ENCODE data around the gene SPAG16. TPM values are rescaled to one million over a fixed set of nuclear protein-coding genes. Genes with fewer than 3 reads are reported as not detected.

Gene SPAG16
- total RNA-seq, 1 experiment from 2014 or later: 0.30 TPM

DNA sequence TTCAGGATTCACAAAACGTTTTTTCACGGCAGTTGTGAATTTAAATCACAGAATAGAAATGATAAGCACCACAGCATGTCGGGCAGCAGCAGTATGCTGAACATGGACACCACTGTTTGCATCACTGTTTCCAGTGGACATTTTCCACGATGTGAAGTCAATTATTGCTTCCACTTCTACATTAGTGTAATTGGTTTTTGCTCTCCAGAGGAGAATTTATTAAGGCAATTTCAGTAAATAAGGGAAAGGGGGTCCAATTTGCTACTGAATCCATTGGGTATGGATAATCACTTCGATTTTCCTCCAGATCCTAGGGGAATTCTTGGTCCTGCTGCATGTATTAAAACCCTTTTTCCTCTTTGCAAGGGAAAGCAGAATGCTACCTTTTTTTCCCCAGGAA lies 1096.4 kb downstream of the SPAG16 start:
- Histone ChIP-seq H2AFZ (ENCODE audit: low read depth, low read length, poor library complexity, severe bottlenecking) (no peak overlapping the region), H3K27ac (ENCODE audit: low read depth, low read length) (no peak overlapping the region), H3K27me3 (ENCODE audit: insufficient read depth, low read length) (no peaks in the 10 kb centered on the region), H3K9ac (ENCODE audit: low read length) (no peak overlapping the region), H4K20me1 (ENCODE audit: insufficient read depth) (no peaks in the 10 kb centered on the region), H3K36me3 (ENCODE audit: control insufficient read depth in 1 of 2, insufficient read depth in 2 of 2, low read length in 2 of 2) (no peaks in the 10 kb centered on the region), H3K79me2 (ENCODE audit: insufficient read depth, low read length) (no peaks in the 10 kb centered on the region), H3K4me3 (replicated peaks in 1 of 2; ENCODE audit: low read depth in 1 of 2, low read length in 2 of 2) (no peak overlapping the region), H3K9me2 (ENCODE audit: insufficient read depth) (no peaks in the 10 kb centered on the region), H3K9me3 (ENCODE audit: control insufficient read depth in 1 of 2, insufficient read depth in 1 of 2, low read depth in 1 of 2, low read length in 2 of 2) (no peaks in the 10 kb centered on the region), H3K4me1 (ENCODE audit: control insufficient read depth in 1 of 2, insufficient read depth in 2 of 2, low read length in 2 of 2) (no peaks in the 10 kb centered on the region; a peak in 1 of 4 replicates), H3K4me2 (ENCODE audit: low read length) (no peak overlapping the region)
- ChIA-PET RAD21 (ENCODE audit: low non-redundant PET in 1 of 2, low total read pairs in 2 of 2, uncharacterized antibody in 2 of 2, unreplicated experiment in 2 of 2) (no interaction called here), POLR2A (no interaction called here), CTCF (no interaction called here)
- TF ChIP-seq ZFX (IDR thresholded peaks at IDR 0.05) (no peak), CBX3 (IDR thresholded peaks at IDR 0.05; ENCODE audit: low read depth) (no peak), RAD21 (IDR thresholded peaks at IDR 0.05; ENCODE audit: low read depth) (no peak), SP1 (IDR thresholded peaks at IDR 0.05; ENCODE audit: low read depth) (no peak), ELF1 (IDR thresholded peaks at IDR 0.05; ENCODE audit: borderline replicate concordance, low read depth) (no peak), SRF (IDR thresholded peaks at IDR 0.05; ENCODE audit: low read depth) (no peak), POLR2AphosphoS5 (IDR thresholded peaks at IDR 0.05; ENCODE audit: low read depth, low read length) (no peak), FOSL1 (IDR thresholded peaks at IDR 0.05; ENCODE audit: low read depth) (no peak), POLR2A (IDR thresholded peaks at IDR 0.05; ENCODE audit: borderline replicate concordance, extremely low read depth, insufficient read depth, insufficient read length) (no peak), EGR1 (IDR thresholded peaks at IDR 0.05; ENCODE audit: low read depth) (no peak), SIN3A (IDR thresholded peaks at IDR 0.05; ENCODE audit: low read depth) (no peak), CEBPB (IDR thresholded peaks at IDR 0.05; ENCODE audit: low read depth) (no peak), ZNF274 (IDR thresholded peaks at IDR 0.05; ENCODE audit: low read depth, low read length) (no peak), YY1 (IDR thresholded peaks at IDR 0.05; ENCODE audit: extremely low read depth, insufficient replicate concordance, low read depth, low read length) (no peak)
- TF ChIP-seq, protein P1, sequence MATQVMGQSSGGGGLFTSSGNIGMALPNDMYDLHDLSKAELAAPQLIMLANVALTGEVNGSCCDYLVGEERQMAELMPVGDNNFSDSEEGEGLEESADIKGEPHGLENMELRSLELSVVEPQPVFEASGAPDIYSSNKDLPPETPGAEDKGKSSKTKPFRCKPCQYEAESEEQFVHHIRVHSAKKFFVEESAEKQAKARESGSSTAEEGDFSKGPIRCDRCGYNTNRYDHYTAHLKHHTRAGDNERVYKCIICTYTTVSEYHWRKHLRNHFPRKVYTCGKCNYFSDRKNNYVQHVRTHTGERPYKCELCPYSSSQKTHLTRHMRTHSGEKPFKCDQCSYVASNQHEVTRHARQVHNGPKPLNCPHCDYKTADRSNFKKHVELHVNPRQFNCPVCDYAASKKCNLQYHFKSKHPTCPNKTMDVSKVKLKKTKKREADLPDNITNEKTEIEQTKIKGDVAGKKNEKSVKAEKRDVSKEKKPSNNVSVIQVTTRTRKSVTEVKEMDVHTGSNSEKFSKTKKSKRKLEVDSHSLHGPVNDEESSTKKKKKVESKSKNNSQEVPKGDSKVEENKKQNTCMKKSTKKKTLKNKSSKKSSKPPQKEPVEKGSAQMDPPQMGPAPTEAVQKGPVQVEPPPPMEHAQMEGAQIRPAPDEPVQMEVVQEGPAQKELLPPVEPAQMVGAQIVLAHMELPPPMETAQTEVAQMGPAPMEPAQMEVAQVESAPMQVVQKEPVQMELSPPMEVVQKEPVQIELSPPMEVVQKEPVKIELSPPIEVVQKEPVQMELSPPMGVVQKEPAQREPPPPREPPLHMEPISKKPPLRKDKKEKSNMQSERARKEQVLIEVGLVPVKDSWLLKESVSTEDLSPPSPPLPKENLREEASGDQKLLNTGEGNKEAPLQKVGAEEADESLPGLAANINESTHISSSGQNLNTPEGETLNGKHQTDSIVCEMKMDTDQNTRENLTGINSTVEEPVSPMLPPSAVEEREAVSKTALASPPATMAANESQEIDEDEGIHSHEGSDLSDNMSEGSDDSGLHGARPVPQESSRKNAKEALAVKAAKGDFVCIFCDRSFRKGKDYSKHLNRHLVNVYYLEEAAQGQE (IDR thresholded peaks at IDR 0.05; ENCODE audit: low read depth): no peak
- TF ChIP-seq, protein P2, sequence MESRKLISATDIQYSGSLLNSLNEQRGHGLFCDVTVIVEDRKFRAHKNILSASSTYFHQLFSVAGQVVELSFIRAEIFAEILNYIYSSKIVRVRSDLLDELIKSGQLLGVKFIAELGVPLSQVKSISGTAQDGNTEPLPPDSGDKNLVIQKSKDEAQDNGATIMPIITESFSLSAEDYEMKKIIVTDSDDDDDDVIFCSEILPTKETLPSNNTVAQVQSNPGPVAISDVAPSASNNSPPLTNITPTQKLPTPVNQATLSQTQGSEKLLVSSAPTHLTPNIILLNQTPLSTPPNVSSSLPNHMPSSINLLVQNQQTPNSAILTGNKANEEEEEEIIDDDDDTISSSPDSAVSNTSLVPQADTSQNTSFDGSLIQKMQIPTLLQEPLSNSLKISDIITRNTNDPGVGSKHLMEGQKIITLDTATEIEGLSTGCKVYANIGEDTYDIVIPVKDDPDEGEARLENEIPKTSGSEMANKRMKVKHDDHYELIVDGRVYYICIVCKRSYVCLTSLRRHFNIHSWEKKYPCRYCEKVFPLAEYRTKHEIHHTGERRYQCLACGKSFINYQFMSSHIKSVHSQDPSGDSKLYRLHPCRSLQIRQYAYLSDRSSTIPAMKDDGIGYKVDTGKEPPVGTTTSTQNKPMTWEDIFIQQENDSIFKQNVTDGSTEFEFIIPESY (IDR thresholded peaks at IDR 0.05; ENCODE audit: extremely low read depth, insufficient replicate concordance, low read length): no peak
- TF ChIP-seq, protein P3, sequence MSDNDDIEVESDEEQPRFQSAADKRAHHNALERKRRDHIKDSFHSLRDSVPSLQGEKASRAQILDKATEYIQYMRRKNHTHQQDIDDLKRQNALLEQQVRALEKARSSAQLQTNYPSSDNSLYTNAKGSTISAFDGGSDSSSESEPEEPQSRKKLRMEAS (IDR thresholded peaks at IDR 0.05): no peak
- no peak for ATAC-seq
- no TSS peak for BruUV-seq (replicated peaks)
- intact Hi-C loops (cut with micrococcal nuclease): no loop called here
- DNase-seq (ENCODE audit: low read depth, low spot score): no peak
